ENCODE results near the gene HNRNPK.

GRCh38 chr9:83966209-83966582 is 13.8 kb downstream of the HNRNPK start:
- no peak for TF ChIP-seq CTCF (IDR thresholded peaks at IDR 0.05; ENCODE audit: borderline replicate concordance, extremely low read depth, low read length, poor library complexity, severe bottlenecking)
- TF ChIP-seq EZH2 (IDR thresholded peaks at IDR 0.05; ENCODE audit: borderline replicate concordance, low read depth, low read length, severe bottlenecking): no peak

Measured in DND-41 (cell line).